Stomach (tissue), 9 donors: Measurements from ENCODE around the gene HRH1. TPM values are rescaled to one million over a fixed set of nuclear protein-coding genes. Genes with fewer than 3 reads are reported as not detected.
A peak's percentile ranks its signal among the peaks of the same experiment; 100 is the strongest.

Source experiments
- DNase-seq, 2 donors: peaks; one replicate each; pipeline versions ENCODE4 v3.0.0 to v3.0.0-alpha.2; 2013 to 2019
- H3K27ac ChIP-seq, 5 donors: fragments of 200-600 bp in 4 of 5; sonication (generic) in 4 of 5; one replicate each; pipeline ENCODE4 v1.5.1; 2013 to 2019; ENCODE audit warnings: mild to moderate bottlenecking in 1 of 5, moderate library complexity in 1 of 5
- H3K27me3 ChIP-seq, 3 donors: fragments of 200-600 bp; sonication (generic); one replicate each; pipeline ENCODE4 v1.5.1; 2017 to 2019; ENCODE audit warnings: mixed run types in 1 of 3
- H3K36me3 ChIP-seq, 4 donors: fragments of 200-600 bp; sonication (generic); 1 replicate in 3 of 4; 2 replicates in 1 of 4; pipeline ENCODE4 v1.5.1; 2016 to 2019
- H3K4me1 ChIP-seq, 4 donors: fragments of 200-600 bp; sonication (generic); one replicate each; pipeline ENCODE4 v1.5.1; 2016 to 2019
- H3K4me3 ChIP-seq, 4 donors: fragments of 200-600 bp; sonication (generic) in 3 of 4; one replicate each; pipeline ENCODE4 v1.5.1; 2016 to 2019; ENCODE audit warnings: mild to moderate bottlenecking in 1 of 4
- H3K9me3 ChIP-seq, 4 donors: fragments of 200-600 bp; sonication (generic); one replicate each; pipeline ENCODE4 v1.5.1; 2016 to 2019
- EP300 ChIP-seq: sonication (generic); formaldehyde crosslinking; IDR thresholded peaks from one replicate; pipeline ENCODE4 v1.6.1; 2017; ENCODE audit warnings: antibody characterized with exemption
- POLR2A ChIP-seq, 4 donors: fragments of 450-650 bp; IDR thresholded peaks; one replicate each; pipeline ENCODE4 v1.6.1; 2016; ENCODE audit warnings: antibody characterized with exemption in 4 of 4, control low read depth in 2 of 4, mild to moderate bottlenecking in 1 of 4, moderate library complexity in 1 of 4
- POLR2AphosphoS5 ChIP-seq, 3 donors: sonication (generic); formaldehyde crosslinking; IDR thresholded peaks; one replicate each; pipeline ENCODE4 v1.6.1; 2016; ENCODE audit warnings: antibody characterized with exemption in 3 of 3
- WGBS, 5 donors: extraction: QIAGEN DNeasy Blood & Tissue Kit in 3 of 5; methylation state at CpG; one replicate each; pipeline versions ENCODE4 v1.1.5 to v1.1.7; 2013 to 2018; 5-methylcytosine and 5-hydroxymethylcytosine counted together
- intact Hi-C: fragments of 100-400 bp; cut with DNase I; formaldehyde crosslinking; loops from one replicate; pipeline ENCODE4 v1.15.1; 2023; ENCODE audit warnings: low total_unique reads
- polyA plus RNA-seq, 3 donors: library from polyadenylated mRNA; stranded (reverse); fragments of 200-250 nt; gene quantifications; one replicate each; pipeline ENCODE4 v1.2.3, GENCODE V29; 2013
- total RNA-seq, 5 donors: library from RNA; depleted of rRNA; stranded (reverse); fragments of >200 nt; gene quantifications; one replicate each; pipeline versions ENCODE4 v1.1.0 to v1.2.3, GENCODE V29; 2014 to 2016
- TF ChIP-seq, protein P1 (sequence below), 7 experiments: fragments of 450-650 bp in 4 of 7; fragments of 200-600 bp in 3 of 7; sonication (generic) in 3 of 7; IDR thresholded peaks; one replicate each; pipeline ENCODE4 v1.5.1; 2016 to 2019; ENCODE audit warnings: antibody characterized with exemption in 7 of 7, control low read depth in 2 of 7, mild to moderate bottlenecking in 1 of 7
- donor health status: healthy with polysubstance abuse.
- donor health status: Bipolar disorder and iron deficiency.
- donor health status: healthy.

Gene HRH1
- total and polyA plus RNA-seq, 8 donors = under 0.01 to 5.0 (median 0.37) TPM; not detected in 1

DNA sequence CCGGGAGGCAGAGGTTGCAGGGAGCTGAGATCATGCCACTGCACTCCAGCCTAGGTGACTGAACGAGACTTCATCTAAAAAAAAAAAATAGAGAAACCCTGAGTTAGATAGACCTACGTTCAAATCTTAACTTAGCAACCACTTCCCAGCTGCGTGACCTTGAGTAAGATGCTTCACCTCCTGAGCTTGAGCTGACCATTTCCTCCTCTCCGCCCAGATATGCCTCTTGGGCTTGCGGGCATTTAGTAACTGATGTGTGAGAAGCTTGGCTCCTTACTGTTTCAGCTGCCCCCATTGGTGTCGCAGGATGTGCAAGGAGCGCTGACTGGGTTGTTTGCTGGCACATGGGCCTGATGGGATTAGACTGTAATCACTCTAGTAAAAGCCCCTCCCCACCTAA lies 91.0 kb downstream of the HRH1 start:
- TF ChIP-seq, protein P1, sequence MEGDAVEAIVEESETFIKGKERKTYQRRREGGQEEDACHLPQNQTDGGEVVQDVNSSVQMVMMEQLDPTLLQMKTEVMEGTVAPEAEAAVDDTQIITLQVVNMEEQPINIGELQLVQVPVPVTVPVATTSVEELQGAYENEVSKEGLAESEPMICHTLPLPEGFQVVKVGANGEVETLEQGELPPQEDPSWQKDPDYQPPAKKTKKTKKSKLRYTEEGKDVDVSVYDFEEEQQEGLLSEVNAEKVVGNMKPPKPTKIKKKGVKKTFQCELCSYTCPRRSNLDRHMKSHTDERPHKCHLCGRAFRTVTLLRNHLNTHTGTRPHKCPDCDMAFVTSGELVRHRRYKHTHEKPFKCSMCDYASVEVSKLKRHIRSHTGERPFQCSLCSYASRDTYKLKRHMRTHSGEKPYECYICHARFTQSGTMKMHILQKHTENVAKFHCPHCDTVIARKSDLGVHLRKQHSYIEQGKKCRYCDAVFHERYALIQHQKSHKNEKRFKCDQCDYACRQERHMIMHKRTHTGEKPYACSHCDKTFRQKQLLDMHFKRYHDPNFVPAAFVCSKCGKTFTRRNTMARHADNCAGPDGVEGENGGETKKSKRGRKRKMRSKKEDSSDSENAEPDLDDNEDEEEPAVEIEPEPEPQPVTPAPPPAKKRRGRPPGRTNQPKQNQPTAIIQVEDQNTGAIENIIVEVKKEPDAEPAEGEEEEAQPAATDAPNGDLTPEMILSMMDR (IDR thresholded peaks at IDR 0.05) = no peak
- TF ChIP-seq POLR2A (IDR thresholded peaks at IDR 0.05) = no peak
- no peak for TF ChIP-seq POLR2AphosphoS5 (IDR thresholded peaks at IDR 0.05)
- no peak for TF ChIP-seq EP300
- intact Hi-C loops = no loop called here
- no peak overlapping the region for H3K4me3 ChIP-seq
- H3K4me1 ChIP-seq = no peaks in the 10 kb centered on the region
- H3K9me3 ChIP-seq = no peaks in the 10 kb centered on the region
- 79 to 91% (median 86%) methylated on average over 8 of the region's 8 CpGs for WGBS, 5 donors
- no peaks in the 10 kb centered on the region for H3K27me3 ChIP-seq
- no peak for DNase-seq
- no peaks in the 10 kb centered on the region for H3K36me3 ChIP-seq
- no peak overlapping the region for H3K27ac ChIP-seq

GRCh38 chr3:11245827-11246662 lies 91.8 kb downstream of the HRH1 start:
- no peaks in the 10 kb centered on the region for H3K9me3 ChIP-seq
- H3K4me1 ChIP-seq = no peaks in the 10 kb centered on the region
- TF ChIP-seq, protein P1 (IDR thresholded peaks at IDR 0.05) = no peak
- TF ChIP-seq POLR2A (IDR thresholded peaks at IDR 0.05) (no peak), EP300 (no peak), POLR2AphosphoS5 (IDR thresholded peaks at IDR 0.05) (no peak)
- DNase-seq = no peak
- no peaks in the 10 kb centered on the region for H3K36me3 ChIP-seq
- no peaks in the 10 kb centered on the region for H3K27me3 ChIP-seq
- 79 to 88% (median 83%) methylated on average over 6 of the region's 6 CpGs for WGBS, 5 donors
- no peak overlapping the region for H3K27ac ChIP-seq
- intact Hi-C loops = no loop called here
- no peak overlapping the region for H3K4me3 ChIP-seq

DNA sequence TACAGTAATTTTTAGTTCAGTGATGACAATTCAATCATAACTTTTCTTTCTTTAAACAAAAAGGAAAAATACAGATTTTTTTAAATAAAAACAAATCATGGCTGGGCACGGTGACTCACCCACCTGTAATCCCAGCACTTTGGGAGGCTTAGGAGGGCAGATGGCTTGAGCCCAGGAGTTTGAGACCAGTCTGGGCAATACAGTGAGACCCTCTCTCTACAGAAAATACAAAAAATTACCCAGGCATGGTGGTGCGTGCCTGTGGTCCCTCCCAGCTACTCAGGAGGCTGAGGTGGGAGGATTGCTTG lies 92.3 kb downstream of the HRH1 start:
- no peaks in the 10 kb centered on the region for H3K36me3 ChIP-seq
- TF ChIP-seq POLR2AphosphoS5 (IDR thresholded peaks at IDR 0.05) (no peak), POLR2A (IDR thresholded peaks at IDR 0.05) (no peak), EP300 (no peak)
- TF ChIP-seq, protein P1 (IDR thresholded peaks at IDR 0.05) = no peak
- intact Hi-C loops = no loop called here
- H3K27me3 ChIP-seq = no peaks in the 10 kb centered on the region
- H3K4me3 ChIP-seq = no peak overlapping the region
- 88 to 96% (median 94%) methylated on average over 2 of the region's 2 CpGs for WGBS, 5 donors
- DNase-seq = no peak
- peaks cover 0 to 6% (median 0%) of the 10 kb centered on the region in 4 donors for H3K4me1 ChIP-seq
- H3K27ac ChIP-seq = no peak overlapping the region
- no peaks in the 10 kb centered on the region for H3K9me3 ChIP-seq

GRCh38 chr3:11247362-11247761 lies 93.1 kb downstream of the HRH1 start:
- Histone ChIP-seq H3K36me3 (no peaks in the 10 kb centered on the region), H3K27ac (no peak overlapping the region), H3K4me1 (peaks cover 0 to 8% (median 0%) of the 10 kb centered on the region in 4 donors), H3K9me3 (no peaks in the 10 kb centered on the region), H3K27me3 (no peaks in the 10 kb centered on the region), H3K4me3 (no peak overlapping the region)
- WGBS, 5 donors = 49 to 55% (median 52%) methylated on average over 8 of the region's 8 CpGs
- TF ChIP-seq EP300 = no peak
- TF ChIP-seq, protein P1 (IDR thresholded peaks at IDR 0.05) = no peak
- TF ChIP-seq POLR2AphosphoS5 (IDR thresholded peaks at IDR 0.05) = no peak
- no peak for TF ChIP-seq POLR2A (IDR thresholded peaks at IDR 0.05)
- peak in 1 of 2 donors; percentile 63 for DNase-seq
- intact Hi-C loops = no loop called here
